GM12878 (cell line): Measurements from ENCODE around the gene SMIM12. TPM values are rescaled to one million over a fixed set of nuclear protein-coding genes. Genes with fewer than 3 reads are reported as not detected.

ENCODE experiments used
- ATAC-seq: fragments of 200-7000 bp; cut with Tn5 transposase; 3 replicates; pipeline ENCODE4 v1.9.1; 2020; ENCODE audit warnings: mild to moderate bottlenecking, moderate library complexity
- BruUV-seq: library from RNA; stranded (reverse); fragments of 400-500 nt; replicated peaks from 2 replicates; lab custom pipeline; 2021; lab: Mats Ljungman, UMichigan
- CTCF ChIA-PET: fragments of 300-600 bp; sonication (Branson Sonifier 250); formaldehyde crosslinking; extraction: SDS; loops from one replicate; lab custom pipeline; 2021; ENCODE audit warnings: inconsistent platforms; lab: Yijun Ruan, JAX
- POLR2A ChIA-PET: fragments of 350-600 bp; formaldehyde crosslinking; extraction: SDS; loops from one replicate; lab custom pipeline; 2021; ENCODE audit warnings: inconsistent platforms; lab: Charles Lee
- RAD21 ChIA-PET: fragments of 300-600 bp; sonication (Branson Sonifier 250); formaldehyde crosslinking; loops from one replicate; lab custom pipeline; 2023; ENCODE audit warnings: antibody characterized with exemption; ENCODE audit not compliant: unreplicated experiment; lab: Charles Lee
- SMC1A ChIA-PET: fragments of 300-600 bp; sonication (Branson Sonifier 250); formaldehyde crosslinking; loops from one replicate; lab custom pipeline; 2023; ENCODE audit not compliant: unreplicated experiment, uncharacterized antibody; lab: Charles Lee
- DNase-seq: peaks from one replicate; pipeline ENCODE4 v3.0.0-alpha.2; 2011; ENCODE audit warnings: low read depth, low spot score
- FAIRE-seq: peaks from 3 replicates; lab custom pipeline; 2011; peaks lifted over from hg19 to GRCh38; lab: Jason Lieb, UNC
- H2AFZ ChIP-seq: 2 replicates; pipeline ENCODE4 v1.6.0; 2011; ENCODE audit warnings: low read depth, low read length, control low read depth; ENCODE audit not compliant: control insufficient read depth
- H3K27ac ChIP-seq: 2 replicates; pipeline ENCODE4 v1.5.1; 2011; ENCODE audit warnings: control low read depth; ENCODE audit not compliant: control insufficient read depth, insufficient read depth
- H3K27me3 ChIP-seq, 2 experiments: replicated peaks in 1 of 2; 2 replicates each; pipeline versions ENCODE4 v1.6.0 to v1.6.1; 2011; ENCODE audit warnings: low read length in 1 of 2; ENCODE audit not compliant: control insufficient read depth in 2 of 2, insufficient read depth in 2 of 2
- H3K36me3 ChIP-seq, 2 experiments: 2 replicates each; pipeline ENCODE4 v1.5.1; 2011; ENCODE audit warnings: low read length in 1 of 2; ENCODE audit not compliant: control insufficient read depth in 2 of 2, insufficient read depth in 2 of 2
- H3K4me1 ChIP-seq: 2 replicates; pipeline ENCODE4 v1.6.1; 2011; ENCODE audit warnings: mild to moderate bottlenecking, low read length, moderate library complexity, mixed read lengths; ENCODE audit not compliant: control insufficient read depth, insufficient read depth
- H3K4me2 ChIP-seq: 2 replicates; pipeline ENCODE4 v1.6.0; 2011; ENCODE audit warnings: control low read depth; ENCODE audit not compliant: control insufficient read depth, insufficient read depth
- H3K4me3 ChIP-seq: fragments of 200-600 bp; sonication (generic); 2 replicates; pipeline ENCODE4 v1.5.1; 2016
- H3K79me2 ChIP-seq: 2 replicates; pipeline ENCODE4 v1.6.0; 2011; ENCODE audit warnings: low read length; ENCODE audit not compliant: control insufficient read depth, insufficient read depth
- H3K9ac ChIP-seq: 2 replicates; pipeline ENCODE4 v1.8.0; 2011; ENCODE audit warnings: low read length, control low read depth, mixed read lengths; ENCODE audit not compliant: control insufficient read depth, insufficient read depth
- H3K9me3 ChIP-seq: replicated peaks from 3 replicates; pipeline ENCODE4 v1.5.1; 2011; ENCODE audit warnings: mild to moderate bottlenecking, low read length; ENCODE audit not compliant: control insufficient read depth, insufficient read depth
- H4K20me1 ChIP-seq: 2 replicates; pipeline ENCODE4 v1.6.0; 2011; ENCODE audit not compliant: control insufficient read depth, insufficient read depth
- ASH2L ChIP-seq: fragments of 300-600, 200-600 bp; sonication (generic); IDR thresholded peaks from 2 replicates; pipeline ENCODE4 v1.6.1; 2017; ENCODE audit warnings: low read depth, mild to moderate bottlenecking, borderline replicate concordance
- CBFB ChIP-seq: IDR thresholded peaks from 2 replicates; pipeline ENCODE4 v1.6.1; 2016; ENCODE audit warnings: antibody characterized with exemption, low read depth
- CBX5 ChIP-seq: sonication (generic); IDR thresholded peaks from 2 replicates; pipeline ENCODE4 v1.6.1; 2016; ENCODE audit warnings: low read depth, moderate library complexity, mild to moderate bottlenecking, inconsistent platforms
- DPF2 ChIP-seq: fragments of 450-650 bp; IDR thresholded peaks from 2 replicates; pipeline ENCODE4 v1.6.1; 2017; ENCODE audit warnings: mild to moderate bottlenecking
- MYB ChIP-seq: fragments of 150-350 bp; IDR thresholded peaks from 2 replicates; pipeline ENCODE4 v1.6.1; 2014; ENCODE audit warnings: mild to moderate bottlenecking, low read depth, low read length, borderline replicate concordance
- POLR2A ChIP-seq: IDR thresholded peaks from 2 replicates; pipeline ENCODE4 v1.6.1; 2011; ENCODE audit warnings: low read depth, mild to moderate bottlenecking, low read length
- RFX5 ChIP-seq: IDR thresholded peaks from 2 replicates; pipeline ENCODE4 v1.6.1; 2011; ENCODE audit warnings: low read depth, low read length, improper control_type of control experiment
- SREBF1 ChIP-seq: IDR thresholded peaks from 2 replicates; pipeline ENCODE4 v1.6.1; 2012; ENCODE audit warnings: mild to moderate bottlenecking, low read length
- TARDBP ChIP-seq: IDR thresholded peaks from 2 replicates; pipeline ENCODE4 v1.6.1; 2016; ENCODE audit warnings: borderline replicate concordance
- ZSCAN29 ChIP-seq: fragments of 450-650 bp; IDR thresholded peaks from 2 replicates; pipeline ENCODE4 v1.6.1; 2017; ENCODE audit warnings: mild to moderate bottlenecking, moderate library complexity
- WGBS: methylation state at CpG from one replicate; pipeline ENCODE4 v1.1.6; 2016; ENCODE audit warnings: low lambda C conversion rate; ENCODE audit not compliant: insufficient replicate concordance, insufficient coverage; ENCODE audit errors: missing lambda C conversion rate; 5-methylcytosine and 5-hydroxymethylcytosine counted together
- in situ Hi-C: fragments of 300-500 bp; cut with MboI; formaldehyde crosslinking; loops from 9 replicates; pipeline ENCODE4 v1.14.3; 2018; ENCODE audit warnings: mixed read lengths
- intact Hi-C: fragments of 100-400 bp; cut with micrococcal nuclease; formaldehyde crosslinking; loops from one replicate; pipeline ENCODE4 v1.14.2; 2022; ENCODE audit not compliant: unreplicated experiment
- polyA plus RNA-seq, 11 experiments: library from polyadenylated mRNA; depleted of rRNA in 4 of 11; unstranded in 6 of 11; stranded (reverse) in 5 of 11; fragments of >200 nt; fragmentation: Nextera tagmentation in 4 of 11; fragmentation: Illumina TruSeq in 1 of 11; extraction: Ambion mirVana in 4 of 11; extraction: Trizol in 1 of 11; gene quantifications; 1 replicate in 1 of 11; 2 replicates in 10 of 11; pipeline versions ENCODE4 v1.2.1 to v1.2.3, GENCODE V29; 2011 to 2016; ENCODE audit warnings: inconsistent platforms in 2 of 11, missing spikeins in 2 of 11, low read depth in 1 of 11
- total RNA-seq, 4 experiments: library from RNA; depleted of rRNA in 3 of 4; stranded (reverse); fragments of >200 nt in 3 of 4; fragmentation: Illumina TruSeq in 1 of 4; extraction: Trizol in 1 of 4; gene quantifications; 2 replicates each; pipeline versions ENCODE4 v1.2.1 to v1.2.3, GENCODE V29; 2013 to 2021
- TF ChIP-seq, protein P1 (sequence below): fragments of 450-650 bp; IDR thresholded peaks from 2 replicates; pipeline ENCODE4 v1.6.1; 2017; ENCODE audit warnings: mild to moderate bottlenecking, moderate library complexity

Gene SMIM12
- total and polyA plus RNA-seq, 10 of the 15 experiments (the other 5 are each of a cell fraction or from before 2014, with no cell fraction given), result 26.1 to 81.5 (median 44.1) TPM

- FAIRE-seq (no peak), DNase-seq (no peak), ATAC-seq (no peak)
- ChIA-PET POLR2A (no interaction called here), RAD21 (no interaction called here), CTCF (no interaction called here), SMC1A (interaction anchor here (1.2 kb wide), 1 partner anchor 88 kb away, joined by 3 read pairs; no protein-coding TSS in a partner anchor)
- intact Hi-C loops (no loop called here), in situ Hi-C loops (no loop called here)
- Histone ChIP-seq H3K4me1 (no peaks in the 10 kb centered on the region), H3K27ac (no peak overlapping the region), H3K9me3 (no peaks in the 10 kb centered on the region), H3K27me3 (peaks cover 0 to 3% of the 10 kb centered on the region in 2 experiments; a peak in 3 of 4 replicates), H3K9ac (no peak overlapping the region), H3K36me3 (no peaks in the 10 kb centered on the region), H2AFZ (no peak overlapping the region), H3K4me3 (no peak overlapping the region), H3K4me2 (no peak overlapping the region), H3K79me2 (no peaks in the 10 kb centered on the region), H4K20me1 (no peaks in the 10 kb centered on the region)
- no peak for TF ChIP-seq ASH2L
- no peak for TF ChIP-seq SREBF1
- TF ChIP-seq CBFB, result no peak
- TF ChIP-seq, protein P1, sequence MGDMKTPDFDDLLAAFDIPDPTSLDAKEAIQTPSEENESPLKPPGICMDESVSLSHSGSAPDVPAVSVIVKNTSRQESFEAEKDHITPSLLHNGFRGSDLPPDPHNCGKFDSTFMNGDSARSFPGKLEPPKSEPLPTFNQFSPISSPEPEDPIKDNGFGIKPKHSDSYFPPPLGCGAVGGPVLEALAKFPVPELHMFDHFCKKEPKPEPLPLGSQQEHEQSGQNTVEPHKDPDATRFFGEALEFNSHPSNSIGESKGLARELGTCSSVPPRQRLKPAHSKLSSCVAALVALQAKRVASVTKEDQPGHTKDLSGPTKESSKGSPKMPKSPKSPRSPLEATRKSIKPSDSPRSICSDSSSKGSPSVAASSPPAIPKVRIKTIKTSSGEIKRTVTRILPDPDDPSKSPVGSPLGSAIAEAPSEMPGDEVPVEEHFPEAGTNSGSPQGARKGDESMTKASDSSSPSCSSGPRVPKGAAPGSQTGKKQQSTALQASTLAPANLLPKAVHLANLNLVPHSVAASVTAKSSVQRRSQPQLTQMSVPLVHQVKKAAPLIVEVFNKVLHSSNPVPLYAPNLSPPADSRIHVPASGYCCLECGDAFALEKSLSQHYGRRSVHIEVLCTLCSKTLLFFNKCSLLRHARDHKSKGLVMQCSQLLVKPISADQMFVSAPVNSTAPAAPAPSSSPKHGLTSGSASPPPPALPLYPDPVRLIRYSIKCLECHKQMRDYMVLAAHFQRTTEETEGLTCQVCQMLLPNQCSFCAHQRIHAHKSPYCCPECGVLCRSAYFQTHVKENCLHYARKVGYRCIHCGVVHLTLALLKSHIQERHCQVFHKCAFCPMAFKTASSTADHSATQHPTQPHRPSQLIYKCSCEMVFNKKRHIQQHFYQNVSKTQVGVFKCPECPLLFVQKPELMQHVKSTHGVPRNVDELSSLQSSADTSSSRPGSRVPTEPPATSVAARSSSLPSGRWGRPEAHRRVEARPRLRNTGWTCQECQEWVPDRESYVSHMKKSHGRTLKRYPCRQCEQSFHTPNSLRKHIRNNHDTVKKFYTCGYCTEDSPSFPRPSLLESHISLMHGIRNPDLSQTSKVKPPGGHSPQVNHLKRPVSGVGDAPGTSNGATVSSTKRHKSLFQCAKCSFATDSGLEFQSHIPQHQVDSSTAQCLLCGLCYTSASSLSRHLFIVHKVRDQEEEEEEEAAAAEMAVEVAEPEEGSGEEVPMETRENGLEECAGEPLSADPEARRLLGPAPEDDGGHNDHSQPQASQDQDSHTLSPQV, result no peak
- TF ChIP-seq CBX5, result no peak
- no peak for TF ChIP-seq RFX5
- TF ChIP-seq POLR2A, result no peak
- no peak for TF ChIP-seq DPF2
- TF ChIP-seq MYB, result no peak
- no peak for TF ChIP-seq ZSCAN29
- TF ChIP-seq TARDBP, result no peak
- BruUV-seq, result no TSS peak
- WGBS, result 57% methylated on average over 4 of the region's 4 CpGs
Observed at GRCh38 chr1:34874296-34874952, 14.9 kb upstream of the SMIM12 start.
